HepG2 (cell line): ENCODE measurements around the gene APOM. TPM values are rescaled to one million over a fixed set of nuclear protein-coding genes. Genes with fewer than 3 reads are reported as not detected.

Source experiments
- ATF2 ChIP-seq: sonication (generic); formaldehyde crosslinking; IDR thresholded peaks from 2 replicates; pipeline ENCODE4 v1.4.0; 2020; ENCODE audit warnings: missing genetic modification reagents
- IRF1 ChIP-seq: sonication (generic); formaldehyde crosslinking; IDR thresholded peaks from 2 replicates; pipeline ENCODE4 v1.4.0; 2020; ENCODE audit warnings: low read depth, mild to moderate bottlenecking, missing genetic modification reagents
- NFIB ChIP-seq: sonication (generic); formaldehyde crosslinking; IDR thresholded peaks from 2 replicates; pipeline ENCODE4 v1.9.0; 2021; ENCODE audit warnings: missing genetic modification reagents, mild to moderate bottlenecking, borderline replicate concordance
- PAF1 ChIP-seq: IDR thresholded peaks from 2 replicates; pipeline ENCODE4 v1.6.1; 2016; ENCODE audit warnings: missing genetic modification reagents, missing compliant biosample characterization
- SMAD1 ChIP-seq: sonication (generic); formaldehyde crosslinking; IDR thresholded peaks from 2 replicates; pipeline ENCODE4 v1.4.0; 2020; ENCODE audit warnings: missing genetic modification reagents, low read depth, mild to moderate bottlenecking, borderline replicate concordance
- SPEN ChIP-seq: sonication (generic); formaldehyde crosslinking; IDR thresholded peaks from 2 replicates; pipeline ENCODE4 v1.5.1; 2020; ENCODE audit warnings: low read depth, mild to moderate bottlenecking, missing genetic modification reagents
- ZBTB40 ChIP-seq, 2 experiments: fragments of 450-650 bp in 1 of 2; sonication (generic) in 1 of 2; formaldehyde crosslinking in 1 of 2; IDR thresholded peaks; 2 replicates each; pipeline versions ENCODE4 v1.6.1 to v1.8.0; 2016 to 2022; ENCODE audit warnings: antibody characterized with exemption in 1 of 2, mild to moderate bottlenecking in 1 of 2, missing genetic modification reagents in 1 of 2
- ZFP82 ChIP-seq: sonication (generic); formaldehyde crosslinking; IDR thresholded peaks from 2 replicates; pipeline ENCODE4 v1.5.1; 2020; ENCODE audit warnings: mild to moderate bottlenecking, missing genetic modification reagents, borderline replicate concordance
- ZNF160 ChIP-seq: sonication (generic); formaldehyde crosslinking; IDR thresholded peaks from 2 replicates; pipeline ENCODE4 v1.8.0; 2022; ENCODE audit warnings: mild to moderate bottlenecking, inconsistent platforms, missing genetic modification reagents
- ZNF263 ChIP-seq: sonication (generic); formaldehyde crosslinking; IDR thresholded peaks from 2 replicates; pipeline ENCODE4 v1.4.0; 2020; ENCODE audit warnings: missing genetic modification reagents
- ZNF414 ChIP-seq: sonication (generic); formaldehyde crosslinking; IDR thresholded peaks from 2 replicates; pipeline ENCODE4 v1.5.0; 2020; ENCODE audit warnings: missing genetic modification reagents
- ZNF746 ChIP-seq: sonication (generic); formaldehyde crosslinking; IDR thresholded peaks from 2 replicates; pipeline ENCODE4 v1.8.0; 2022; ENCODE audit warnings: mild to moderate bottlenecking, missing genetic modification reagents
- polyA plus RNA-seq, 8 experiments: library from polyadenylated mRNA; depleted of rRNA in 3 of 8; stranded (reverse) in 7 of 8; unstranded in 1 of 8; fragments of >200 nt; fragmentation: Illumina TruSeq in 4 of 8; extraction: Trizol in 4 of 8; gene quantifications; 2 replicates each; pipeline versions ENCODE4 v1.2.1 to v1.2.3, GENCODE V29; 2011 to 2016; ENCODE audit warnings: low read depth in 4 of 8, missing spikeins in 1 of 8, mixed read lengths in 1 of 8; ENCODE audit not compliant: insufficient read depth in 1 of 8
- total RNA-seq, 5 experiments: library from RNA; depleted of rRNA; stranded (reverse); fragments of >200 nt; fragmentation: Illumina TruSeq; extraction: Trizol; gene quantifications; 2 replicates each; pipeline ENCODE4 v1.2.3, GENCODE V29; 2016; ENCODE audit warnings: low read depth in 1 of 5

APOM gene
- total and polyA plus RNA-seq, 2 of the 13 experiments (the other 11 are each of a cell fraction or from before 2014, with no cell fraction given) = 98.2 to 1,140 TPM

GRCh38 chr6:31689249-31690110 is 33.8 kb downstream of the APOM start (continued):
- TF ChIP-seq IRF1 (no peak), ZNF160 (CRISPR knock-in tag) (no peak), ZNF746 (no peak), ZFP82 (no peak), ZNF414 (CRISPR knock-in tag) (no peak), SPEN (CRISPR knock-in tag) (no peak), ZBTB40 (IDR thresholded peaks at IDR 0.05) (no peak), ZBTB40 (CRISPR knock-in tag; IDR thresholded peaks at IDR 0.05) (no peak), SMAD1 (CRISPR knock-in tag) (no peak), ATF2 (CRISPR knock-in tag) (no peak), ZNF263 (no peak), PAF1 (CRISPR knock-in tag) (no peak), NFIB (CRISPR knock-in tag) (no peak)
